Activated CD8-positive, alpha-beta T cell treated with anti-CD3 and anti-CD28 coated beads, Interleukin-2, amount 10 ng/mL, durations not matched to agents 7 days and 5 days (primary cell): ENCODE measurements around the gene TTC28. TPM values are rescaled to one million over a fixed set of nuclear protein-coding genes. Genes with fewer than 3 reads are reported as not detected.
"Not testable (repeated sequence)": the region's sequence is repeated elsewhere in the genome, so short reads cannot be mapped to it uniquely, and the experiment has no call there.

Source experiments
- ATAC-seq: fragments of 150-1000 bp; cut with Tn5 transposase; one replicate; pipeline ENCODE4 v1.10.0; 2021; ENCODE audit warnings: moderate library complexity
- CTCF ChIA-PET: fragments of 350-600 bp; sonication (Branson Sonifier 250); formaldehyde crosslinking; loops from one replicate; lab custom pipeline; 2021; ENCODE audit warnings: antibody characterized with exemption; lab: Charles Lee
- POLR2A ChIA-PET: fragments of 350-600 bp; sonication (Branson Sonifier 250); formaldehyde crosslinking; loops from one replicate; lab custom pipeline; 2021; ENCODE audit warnings: antibody characterized with exemption; lab: Charles Lee
- DNase-seq: peaks from one replicate; pipeline ENCODE4 v3.0.0-alpha.2; 2020
- H3K27ac Mint-ChIP-seq: one replicate; pipeline ENCODE4 v1.8.0; 2021; ENCODE audit warnings: mild to moderate bottlenecking, mixed read lengths
- H3K27me3 Mint-ChIP-seq: one replicate; pipeline ENCODE4 v1.8.0; 2021; ENCODE audit warnings: low read depth, mixed read lengths
- H3K36me3 Mint-ChIP-seq: one replicate; pipeline ENCODE4 v1.8.0; 2021; ENCODE audit warnings: low read depth, mixed read lengths
- H3K4me1 Mint-ChIP-seq: one replicate; pipeline ENCODE4 v1.8.0; 2021; ENCODE audit warnings: low read depth, mixed read lengths
- H3K4me3 Mint-ChIP-seq: one replicate; pipeline ENCODE4 v1.8.0; 2021; ENCODE audit warnings: mild to moderate bottlenecking, mixed read lengths
- H3K9me3 Mint-ChIP-seq: one replicate; pipeline ENCODE4 v1.8.0; 2022; ENCODE audit warnings: mixed read lengths; ENCODE audit not compliant: insufficient read depth
- total RNA-seq, 2 experiments: library from RNA; stranded (reverse); gene quantifications; one replicate each; pipeline ENCODE4 v1.2.3, GENCODE V29; 2021

Gene TTC28
- total RNA-seq, 2 experiments from 2014 or later = 0.18 to 0.23 TPM

DNA sequence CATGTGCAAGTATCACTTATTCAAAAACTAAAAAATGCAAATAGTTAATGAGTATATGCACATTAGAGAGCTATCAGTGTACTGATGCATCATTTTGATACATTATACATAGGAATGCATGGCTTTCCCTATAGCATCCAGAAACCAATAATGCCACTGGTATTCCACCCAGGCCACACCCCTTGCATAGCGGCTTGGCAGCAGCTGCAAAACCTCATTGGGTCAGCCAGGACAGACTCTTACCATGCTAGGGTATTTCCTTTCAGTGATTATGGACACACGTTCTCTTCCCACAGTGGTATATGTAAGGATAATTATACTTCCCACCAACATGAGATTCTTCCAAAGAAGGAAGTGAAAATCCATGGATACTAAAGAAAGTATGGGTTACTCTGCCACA is 614.7 kb downstream of the TTC28 start:
- no peaks in the 10 kb centered on the region for H3K9me3 Mint-ChIP-seq
- CTCF ChIA-PET = no interaction called here
- H3K4me3 Mint-ChIP-seq = no peak overlapping the region
- H3K27me3 Mint-ChIP-seq = peaks cover 4% of the 10 kb centered on the region
- POLR2A ChIA-PET = no interaction called here
- no peak overlapping the region for H3K27ac Mint-ChIP-seq
- H3K36me3 Mint-ChIP-seq = no peaks in the 10 kb centered on the region
- H3K4me1 Mint-ChIP-seq = no peaks in the 10 kb centered on the region
- no peak for ATAC-seq
- DNase-seq = no peak

DNA sequence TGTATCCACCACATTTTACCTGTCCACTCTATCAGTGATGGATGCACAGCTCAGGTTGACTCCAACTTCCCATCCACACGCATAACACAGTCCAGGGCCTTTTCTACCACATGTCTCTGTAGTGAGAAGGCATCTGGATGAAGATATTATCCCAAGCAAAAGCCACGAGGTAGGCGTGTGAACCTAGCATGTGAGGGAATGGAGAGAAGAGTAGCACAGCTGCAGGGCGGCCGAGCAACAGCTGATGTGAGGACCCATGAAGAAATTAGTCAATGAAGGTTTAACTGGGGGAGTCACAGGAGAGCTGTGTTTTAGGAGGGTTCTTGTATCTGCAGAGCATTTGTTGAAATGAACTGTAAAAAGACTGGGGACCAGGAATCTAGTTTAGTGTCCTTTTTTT is 616.0 kb downstream of the TTC28 start:
- CTCF ChIA-PET = no interaction called here
- no peak overlapping the region for H3K4me3 Mint-ChIP-seq
- peaks cover 4% of the 10 kb centered on the region for H3K27me3 Mint-ChIP-seq
- no peak overlapping the region for H3K27ac Mint-ChIP-seq
- POLR2A ChIA-PET = no interaction called here
- ATAC-seq = no peak
- no peaks in the 10 kb centered on the region for H3K36me3 Mint-ChIP-seq
- DNase-seq = no peak
- H3K9me3 Mint-ChIP-seq = no peaks in the 10 kb centered on the region
- H3K4me1 Mint-ChIP-seq = no peaks in the 10 kb centered on the region

DNA sequence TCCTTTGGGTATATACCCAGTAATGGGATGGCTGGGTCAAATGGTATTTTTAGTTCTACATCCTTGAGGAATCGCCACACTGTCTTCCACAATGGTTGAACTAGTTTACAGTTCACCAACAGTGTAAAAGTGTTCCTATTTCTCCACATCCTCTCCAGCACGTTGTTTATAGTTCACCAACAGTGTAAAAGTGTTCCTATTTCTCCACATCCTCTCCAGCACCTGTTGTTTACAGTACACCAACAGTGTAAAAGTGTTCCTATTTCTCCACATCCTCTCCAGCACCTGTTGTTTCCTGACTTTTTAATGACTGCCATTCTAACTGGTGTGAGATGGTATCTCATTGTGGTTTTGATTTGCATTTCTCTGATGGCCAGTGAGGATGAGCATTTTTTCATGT is 619.0 kb downstream of the TTC28 start:
- H3K27me3 Mint-ChIP-seq, H3K36me3 Mint-ChIP-seq, H3K9me3 Mint-ChIP-seq, DNase-seq, H3K4me1 Mint-ChIP-seq, ATAC-seq, POLR2A ChIA-PET, CTCF ChIA-PET, H3K27ac Mint-ChIP-seq, H3K4me3 Mint-ChIP-seq: not testable (repeated sequence)

- ChIA-PET CTCF (no interaction called here), POLR2A (no interaction called here)
- H3K36me3 Mint-ChIP-seq = no peaks in the 10 kb centered on the region
- no peak overlapping the region for H3K27ac Mint-ChIP-seq
- H3K9me3 Mint-ChIP-seq = no peaks in the 10 kb centered on the region
- peaks cover 5% of the 10 kb centered on the region for H3K27me3 Mint-ChIP-seq
- no peak for ATAC-seq
- no peaks in the 10 kb centered on the region for H3K4me1 Mint-ChIP-seq
- DNase-seq = no peak
- no peak overlapping the region for H3K4me3 Mint-ChIP-seq
Measured at GRCh38 chr22:28058036-28058435, 621.6 kb downstream of the TTC28 start.

- Mint-ChIP-seq H3K36me3 (no peaks in the 10 kb centered on the region), H3K4me1 (no peaks in the 10 kb centered on the region), H3K27ac (no peak overlapping the region), H3K27me3 (peaks cover 3% of the 10 kb centered on the region), H3K9me3 (no peaks in the 10 kb centered on the region), H3K4me3 (no peak overlapping the region)
- ChIA-PET POLR2A (no interaction called here), CTCF (interaction anchor here (2.0 kb wide), 1 partner anchor 35 kb away, joined by 6 read pairs; no protein-coding TSS in a partner anchor)
- ATAC-seq (no peak), DNase-seq (no peak)
Measured at GRCh38 chr22:28054819-28055208, 624.8 kb downstream of the TTC28 start.

GRCh38 chr22:28053896-28054818 is 625.5 kb downstream of the TTC28 start:
- Mint-ChIP-seq H3K4me3 (no peak overlapping the region), H3K27me3 (peaks cover 3% of the 10 kb centered on the region), H3K9me3 (no peaks in the 10 kb centered on the region), H3K36me3 (no peaks in the 10 kb centered on the region), H3K27ac (no peak overlapping the region), H3K4me1 (no peaks in the 10 kb centered on the region)
- ChIA-PET CTCF (interaction anchor here (1.0 to 2.0 kb wide), 3 partner anchors 16 to 388 kb away, joined by 3 to 6 read pairs (median 4); no protein-coding TSS in a partner anchor), POLR2A (no interaction called here)
- no peak for ATAC-seq
- DNase-seq = no peak

GRCh38 chr22:28052825-28053269 is 626.8 kb downstream of the TTC28 start:
- DNase-seq (no peak), ATAC-seq (no peak)
- H3K27ac Mint-ChIP-seq = no peak overlapping the region
- no peak overlapping the region for H3K4me3 Mint-ChIP-seq
- H3K9me3 Mint-ChIP-seq = no peaks in the 10 kb centered on the region
- no peaks in the 10 kb centered on the region for H3K4me1 Mint-ChIP-seq
- POLR2A ChIA-PET = no interaction called here
- peaks cover 3% of the 10 kb centered on the region for H3K27me3 Mint-ChIP-seq
- CTCF ChIA-PET = interaction anchor here (1.0 to 2.8 kb wide), 4 partner anchors 18 to 390 kb away, joined by 3 to 14 read pairs (median 4); no protein-coding TSS in a partner anchor
- H3K36me3 Mint-ChIP-seq = no peaks in the 10 kb centered on the region

DNA sequence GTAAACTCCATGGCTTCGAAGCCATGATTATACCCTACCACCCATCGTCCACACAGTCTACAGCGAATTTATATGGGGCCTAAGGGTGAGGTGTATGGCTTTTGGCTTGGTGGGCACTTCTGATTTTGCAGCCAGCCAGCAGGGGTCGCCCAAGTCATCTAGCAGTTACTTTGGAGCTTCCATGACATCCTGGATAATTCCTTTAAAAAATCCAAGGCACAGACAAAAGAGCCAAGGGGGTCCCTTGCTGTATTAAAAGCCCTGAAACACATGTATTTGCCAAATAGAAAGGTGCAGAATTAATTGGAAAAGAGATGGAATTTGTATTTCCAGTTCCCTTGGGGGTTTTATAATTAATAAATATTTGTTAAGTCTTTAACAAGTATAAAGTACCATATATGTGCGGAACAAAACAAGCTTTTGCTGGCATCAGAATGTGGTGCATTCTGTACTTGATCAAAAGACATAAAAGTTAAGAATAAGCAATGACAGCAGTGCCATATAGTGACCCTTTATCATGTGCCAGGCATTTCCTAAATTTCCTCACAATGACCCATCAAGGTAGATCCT is 627.8 kb downstream of the TTC28 start:
- H3K27ac Mint-ChIP-seq = no peak overlapping the region
- no peaks in the 10 kb centered on the region for H3K4me1 Mint-ChIP-seq
- no peak overlapping the region for H3K4me3 Mint-ChIP-seq
- peaks cover 3% of the 10 kb centered on the region for H3K27me3 Mint-ChIP-seq
- DNase-seq = peak; percentile 49
- no peak for ATAC-seq
- H3K9me3 Mint-ChIP-seq = no peaks in the 10 kb centered on the region
- ChIA-PET CTCF (interaction anchor here (0.9 to 2.8 kb wide), 4 partner anchors 201 to 536 kb away, joined by 3 to 14 read pairs (median 4); no protein-coding TSS in a partner anchor), POLR2A (no interaction called here)
- H3K36me3 Mint-ChIP-seq = no peaks in the 10 kb centered on the region

GRCh38 chr22:28051091-28051786 is 628.4 kb downstream of the TTC28 start:
- CTCF ChIA-PET = interaction anchor here (0.8 to 2.8 kb wide), 6 partner anchors 67 to 537 kb away, joined by 3 to 14 read pairs (median 3); no protein-coding TSS in a partner anchor
- no peak for ATAC-seq
- no peak for DNase-seq
- H3K27me3 Mint-ChIP-seq = peaks cover 3% of the 10 kb centered on the region
- no peak overlapping the region for H3K4me3 Mint-ChIP-seq
- POLR2A ChIA-PET = interaction anchor here (0.7 kb wide), 1 partner anchor 87 kb away, joined by 3 read pairs; no protein-coding TSS in a partner anchor
- no peaks in the 10 kb centered on the region for H3K36me3 Mint-ChIP-seq
- no peak overlapping the region for H3K27ac Mint-ChIP-seq
- no peaks in the 10 kb centered on the region for H3K4me1 Mint-ChIP-seq
- H3K9me3 Mint-ChIP-seq = no peaks in the 10 kb centered on the region

DNA sequence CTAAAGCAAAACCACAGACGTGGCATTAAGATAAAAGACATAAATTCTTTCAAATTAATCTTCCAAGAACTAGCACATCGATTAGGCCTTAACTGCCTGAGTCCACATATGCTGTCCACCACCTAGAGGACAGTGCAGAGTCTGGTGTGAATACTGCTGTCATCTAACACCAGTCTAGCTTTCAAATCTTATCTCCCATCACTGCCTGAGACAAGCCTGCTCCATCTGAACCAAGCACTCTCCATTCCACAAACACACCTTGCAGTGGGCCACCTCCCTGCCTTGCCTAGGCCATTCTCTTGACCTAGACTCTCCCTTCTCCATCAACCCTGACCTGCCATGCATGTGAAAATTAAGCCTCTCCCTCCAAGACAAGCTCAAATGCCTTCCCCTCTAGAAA is 631.1 kb downstream of the TTC28 start:
- POLR2A ChIA-PET = no interaction called here
- H3K27me3 Mint-ChIP-seq = no peaks in the 10 kb centered on the region
- ATAC-seq (no peak), DNase-seq (no peak)
- no peaks in the 10 kb centered on the region for H3K4me1 Mint-ChIP-seq
- CTCF ChIA-PET = interaction anchor here (1.0 kb wide), 1 partner anchor 545 kb away, joined by 3 read pairs; no protein-coding TSS in a partner anchor
- H3K27ac Mint-ChIP-seq = no peak overlapping the region
- H3K9me3 Mint-ChIP-seq = no peaks in the 10 kb centered on the region
- no peaks in the 10 kb centered on the region for H3K36me3 Mint-ChIP-seq
- H3K4me3 Mint-ChIP-seq = no peak overlapping the region

DNA sequence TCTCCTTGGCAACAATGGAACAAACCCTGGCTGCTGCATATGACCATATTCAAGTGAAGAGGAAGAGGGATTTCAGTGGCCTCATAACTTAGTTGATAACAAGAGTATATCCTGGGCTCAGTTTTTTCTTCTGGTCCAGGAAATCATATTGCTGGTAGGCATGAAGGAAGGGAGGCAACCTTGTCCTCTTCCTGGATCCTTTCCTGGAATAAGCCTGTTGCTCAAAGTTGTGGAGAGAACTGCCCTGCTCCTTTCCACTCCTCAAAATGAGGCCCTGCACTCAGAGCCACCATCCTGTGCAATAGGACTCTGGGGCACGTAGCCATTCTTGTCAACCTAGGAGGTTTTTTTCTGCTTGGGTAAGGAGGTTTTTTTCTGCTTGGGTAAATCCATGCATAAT is 631.9 kb downstream of the TTC28 start:
- Mint-ChIP-seq H3K36me3 (no peaks in the 10 kb centered on the region), H3K27ac (no peak overlapping the region), H3K27me3 (no peaks in the 10 kb centered on the region), H3K4me3 (no peak overlapping the region), H3K4me1 (no peaks in the 10 kb centered on the region), H3K9me3 (no peaks in the 10 kb centered on the region)
- CTCF ChIA-PET = no interaction called here
- DNase-seq (no peak), ATAC-seq (no peak)
- POLR2A ChIA-PET = no interaction called here
